Panc1 (cell line): Measurements from ENCODE around the gene HORMAD2. TPM values are rescaled to one million over a fixed set of nuclear protein-coding genes. Genes with fewer than 3 reads are reported as not detected.

Source experiments
- total RNA-seq: library from RNA; stranded (reverse); gene quantifications from one replicate; pipeline ENCODE4 v1.2.1, GENCODE V29; 2021; ENCODE audit not compliant: unreplicated experiment

The HORMAD2 gene
- total RNA-seq, 1 experiment from 2014 or later, result not detected

Other genes with a start within 250 kb of the HORMAD2 start
- gene ASCC2, start 242.2 kb upstream of the HORMAD2 start, total RNA-seq, result 52.0 TPM
- gene MTMR3, start 197.3 kb upstream of the HORMAD2 start, total RNA-seq, result 26.8 TPM
- gene LIF, start 166.3 kb downstream of the HORMAD2 start, total RNA-seq, result 34.4 TPM
- gene OSM, start 186.4 kb downstream of the HORMAD2 start, total RNA-seq, result not detected
- 6.7 TPM for gene CASTOR1, start 209.0 kb downstream of the HORMAD2 start, total RNA-seq
- gene TBC1D10A, start 246.5 kb downstream of the HORMAD2 start, total RNA-seq, result 14.9 TPM